GM11168 (cell line): Measurements from ENCODE around the gene IL17RC.
"Not testable (repeated sequence)": the region's sequence is repeated elsewhere in the genome, so short reads cannot be mapped to it uniquely, and the experiment has no call there.

Experiments
- in situ Hi-C: fragments of 300-500 bp; cut with MboI; formaldehyde crosslinking; loops from one replicate; pipeline ENCODE4 v1.12.0; 2022; ENCODE audit warnings: low sequenced_read_pairs; ENCODE audit not compliant: unreplicated experiment

IL17RC gene

DNA sequence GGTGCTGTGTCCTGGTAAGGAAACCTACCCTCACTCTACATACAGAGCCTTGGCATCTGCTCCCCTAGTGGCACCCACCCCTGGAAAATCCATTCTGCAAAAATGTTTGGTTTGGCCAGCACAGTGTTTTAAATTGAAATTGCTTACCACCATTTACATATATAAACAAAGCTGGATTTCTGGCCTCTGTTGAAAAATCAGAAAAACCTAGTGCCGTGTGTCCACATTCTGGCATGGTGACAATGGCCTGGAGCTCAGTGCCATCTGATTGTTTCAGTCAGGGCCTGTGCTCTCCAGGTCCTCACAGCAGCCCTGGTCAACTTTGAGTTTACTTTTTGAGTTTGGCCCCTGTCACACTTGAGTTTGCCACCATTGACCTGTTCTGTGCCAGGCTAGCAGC, 2.9 kb upstream of the IL17RC start:
- in situ Hi-C loops, result no loop called here

DNA sequence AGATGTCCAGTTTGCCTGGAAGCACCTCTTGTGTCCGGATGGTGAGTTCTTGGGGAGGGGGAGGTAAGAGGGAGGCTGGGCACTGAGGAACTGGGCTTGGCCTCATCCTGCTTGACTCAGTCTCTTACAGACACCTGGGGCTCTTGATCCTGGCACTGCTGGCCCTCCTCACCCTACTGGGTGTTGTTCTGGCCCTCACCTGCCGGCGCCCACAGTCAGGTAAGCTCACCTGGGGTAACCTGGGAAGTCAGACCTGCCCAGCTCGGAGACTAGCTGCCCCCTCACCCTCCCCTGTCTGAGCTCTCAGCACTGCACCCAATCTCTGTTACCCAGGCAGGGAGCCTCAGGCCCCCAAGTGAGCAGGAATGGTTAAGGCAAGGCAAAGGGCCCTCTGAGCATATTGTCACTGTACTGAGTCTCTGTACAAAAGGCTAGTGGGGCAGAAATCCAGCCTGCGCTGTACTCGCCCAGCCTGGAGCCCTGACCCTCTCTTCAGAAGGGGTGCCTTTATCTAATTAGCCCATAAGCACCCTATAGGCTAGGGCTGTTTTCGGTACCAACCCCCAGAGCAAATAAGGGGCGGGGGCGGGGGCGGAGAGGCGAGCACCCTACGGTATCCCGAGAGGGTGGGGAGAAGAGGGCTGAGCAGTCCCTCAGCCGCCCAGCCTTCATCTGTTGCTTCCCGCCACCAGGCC, 2.2 kb upstream of the IL17RC start:
- in situ Hi-C loops, result no loop called here

DNA sequence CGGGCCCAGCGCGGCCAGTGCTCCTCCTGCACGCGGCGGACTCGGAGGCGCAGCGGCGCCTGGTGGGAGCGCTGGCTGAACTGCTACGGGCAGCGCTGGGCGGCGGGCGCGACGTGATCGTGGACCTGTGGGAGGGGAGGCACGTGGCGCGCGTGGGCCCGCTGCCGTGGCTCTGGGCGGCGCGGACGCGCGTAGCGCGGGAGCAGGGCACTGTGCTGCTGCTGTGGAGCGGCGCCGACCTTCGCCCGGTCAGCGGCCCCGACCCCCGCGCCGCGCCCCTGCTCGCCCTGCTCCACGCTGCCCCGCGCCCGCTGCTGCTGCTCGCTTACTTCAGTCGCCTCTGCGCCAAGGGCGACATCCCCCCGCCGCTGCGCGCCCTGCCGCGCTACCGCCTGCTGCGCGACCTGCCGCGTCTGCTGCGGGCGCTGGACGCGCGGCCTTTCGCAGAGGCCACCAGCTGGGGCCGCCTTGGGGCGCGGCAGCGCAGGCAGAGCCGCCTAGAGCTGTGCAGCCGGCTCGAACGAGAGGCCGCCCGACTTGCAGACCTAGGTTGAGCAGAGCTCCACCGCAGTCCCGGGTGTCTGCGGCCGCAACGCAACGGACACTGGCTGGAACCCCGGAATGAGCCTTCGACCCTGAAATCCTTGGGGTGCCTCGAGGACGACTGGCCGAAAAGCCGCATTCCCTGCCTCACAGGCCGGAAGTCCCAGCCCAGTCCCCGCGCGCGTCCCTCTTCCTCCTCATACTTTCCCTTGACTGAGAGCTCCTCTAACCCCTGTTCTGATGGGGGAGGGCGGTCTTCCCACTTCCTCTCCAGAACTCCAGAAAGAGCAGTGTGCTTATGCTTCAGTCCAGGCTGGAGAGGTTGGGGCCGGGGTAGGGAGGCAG, 1.4 kb upstream of the IL17RC start:
- in situ Hi-C loops, result no loop called here

DNA sequence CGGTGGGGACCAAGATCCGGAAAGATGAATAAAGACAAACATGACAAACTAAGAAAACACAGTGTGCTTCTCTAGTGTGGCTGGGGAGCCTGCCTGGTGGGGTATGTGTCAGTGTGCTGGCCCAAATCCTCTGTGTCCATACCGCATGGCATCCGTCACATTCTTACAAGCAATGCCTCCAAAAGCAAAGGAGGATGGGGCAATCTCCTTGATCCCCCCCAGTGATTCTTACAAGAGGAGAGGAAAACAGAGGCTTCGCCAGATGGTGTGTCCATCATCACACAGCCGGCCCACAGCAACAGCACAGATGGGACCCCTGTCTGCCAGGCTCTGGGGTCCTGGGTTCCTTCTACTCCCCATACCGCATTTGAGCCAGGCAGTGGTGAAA, 558 bp upstream of the IL17RC start:
- in situ Hi-C loops, result no loop called here

DNA sequence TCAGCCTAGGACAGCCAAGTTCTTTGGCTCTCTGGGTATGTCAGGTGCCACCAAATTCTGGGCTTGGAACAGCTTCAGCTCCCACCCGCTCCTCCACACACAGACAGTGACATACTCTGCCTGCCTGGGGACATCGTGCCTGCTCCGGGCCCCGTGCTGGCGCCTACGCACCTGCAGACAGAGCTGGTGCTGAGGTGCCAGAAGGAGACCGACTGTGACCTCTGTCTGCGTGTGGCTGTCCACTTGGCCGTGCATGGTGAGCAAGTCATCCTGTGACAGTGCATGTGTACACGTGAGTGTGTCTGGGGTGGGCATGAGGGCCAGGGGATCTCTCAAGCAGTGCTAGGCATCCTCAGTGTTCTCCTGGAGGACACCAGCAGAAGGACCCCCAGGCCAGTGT, 922 bp downstream of the IL17RC start:
- in situ Hi-C loops, result no loop called here

DNA sequence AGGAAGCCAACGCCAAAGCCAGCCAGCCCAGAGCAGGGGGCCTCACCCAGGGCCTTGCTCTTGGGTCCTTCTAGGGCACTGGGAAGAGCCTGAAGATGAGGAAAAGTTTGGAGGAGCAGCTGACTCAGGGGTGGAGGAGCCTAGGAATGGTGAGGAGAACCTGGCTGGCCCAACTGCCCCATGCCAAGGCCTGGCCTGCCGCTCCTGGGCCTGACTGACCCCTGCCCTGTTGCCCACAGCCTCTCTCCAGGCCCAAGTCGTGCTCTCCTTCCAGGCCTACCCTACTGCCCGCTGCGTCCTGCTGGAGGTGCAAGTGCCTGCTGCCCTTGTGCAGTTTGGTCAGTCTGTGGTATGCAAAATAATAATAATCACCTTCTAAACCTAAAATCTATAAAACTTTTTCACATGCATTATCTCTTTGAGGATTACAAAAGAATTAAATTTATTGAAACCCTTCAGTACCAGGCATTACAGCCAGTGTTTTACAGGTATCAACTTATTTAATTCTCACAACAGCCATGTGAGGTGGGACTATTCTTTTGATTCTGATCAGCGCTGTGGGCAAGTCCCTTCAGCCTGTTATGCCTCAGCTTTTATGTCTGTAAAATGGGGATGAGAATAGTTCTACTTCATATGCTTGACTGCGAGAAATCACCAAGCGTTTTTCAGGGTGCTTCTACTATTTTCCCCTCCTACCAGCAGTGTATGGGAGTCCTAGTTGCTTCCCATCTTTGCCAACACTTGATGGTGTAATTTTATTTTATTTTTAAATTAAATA, 1.6 kb downstream of the IL17RC start:
- in situ Hi-C loops, result no loop called here

DNA sequence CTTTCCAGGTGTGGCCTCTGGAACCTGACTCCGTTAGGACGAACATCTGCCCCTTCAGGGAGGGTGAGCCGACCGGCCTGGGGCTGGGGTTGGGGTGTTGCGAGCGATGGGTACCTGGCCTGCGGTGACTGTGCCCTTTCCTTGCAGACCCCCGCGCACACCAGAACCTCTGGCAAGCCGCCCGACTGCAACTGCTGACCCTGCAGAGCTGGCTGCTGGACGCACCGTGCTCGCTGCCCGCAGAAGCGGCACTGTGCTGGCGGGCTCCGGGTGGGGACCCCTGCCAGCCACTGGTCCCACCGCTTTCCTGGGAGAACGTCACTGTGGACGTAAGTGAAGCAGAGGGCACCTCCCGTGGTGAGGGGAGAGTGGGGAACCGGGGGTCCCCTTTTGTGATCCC, 11.3 kb downstream of the IL17RC start:
- in situ Hi-C loops, result no loop called here

DNA sequence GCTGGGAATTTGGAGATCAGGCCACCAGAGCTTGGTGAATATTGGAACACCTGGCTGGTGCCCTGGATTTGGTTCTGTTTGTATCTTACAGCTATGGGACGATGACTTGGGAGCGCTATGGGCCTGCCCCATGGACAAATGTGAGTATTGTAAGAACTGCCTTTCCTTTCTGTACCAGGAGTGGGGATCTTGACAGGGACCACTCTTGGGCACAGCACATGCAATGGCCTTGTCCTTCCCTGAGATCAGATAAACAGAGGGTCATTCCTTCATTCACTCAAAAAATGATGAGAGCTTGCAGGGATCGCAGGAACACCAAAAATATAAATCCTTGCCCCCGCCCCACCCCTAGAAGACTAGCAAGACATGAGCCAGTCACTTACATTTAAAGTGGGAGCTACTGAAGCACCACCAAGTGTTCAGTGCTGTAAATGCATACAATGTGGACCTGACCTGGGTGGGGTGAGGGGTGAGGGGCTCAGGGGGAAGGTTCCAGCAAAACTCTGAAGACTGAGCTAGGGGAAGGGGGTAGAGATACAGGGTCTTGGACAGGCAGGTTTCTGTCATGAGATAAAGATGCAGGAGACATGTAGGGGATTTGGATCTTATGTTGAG, 14.0 kb downstream of the IL17RC start:
- in situ Hi-C loops, result no loop called here

DNA sequence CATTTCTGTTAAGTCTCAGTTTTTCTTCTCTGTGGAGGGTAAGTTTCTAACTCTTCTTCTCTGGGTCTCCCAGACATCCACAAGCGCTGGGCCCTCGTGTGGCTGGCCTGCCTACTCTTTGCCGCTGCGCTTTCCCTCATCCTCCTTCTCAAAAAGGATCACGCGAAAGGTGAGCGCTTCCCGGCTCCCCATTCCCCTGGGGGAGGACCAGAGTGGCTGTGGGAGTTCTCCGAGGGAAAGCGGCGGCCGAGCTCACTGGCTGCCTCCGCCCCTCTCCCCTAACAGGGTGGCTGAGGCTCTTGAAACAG, 15.6 kb downstream of the IL17RC start:
- in situ Hi-C loops, result no loop called here

DNA sequence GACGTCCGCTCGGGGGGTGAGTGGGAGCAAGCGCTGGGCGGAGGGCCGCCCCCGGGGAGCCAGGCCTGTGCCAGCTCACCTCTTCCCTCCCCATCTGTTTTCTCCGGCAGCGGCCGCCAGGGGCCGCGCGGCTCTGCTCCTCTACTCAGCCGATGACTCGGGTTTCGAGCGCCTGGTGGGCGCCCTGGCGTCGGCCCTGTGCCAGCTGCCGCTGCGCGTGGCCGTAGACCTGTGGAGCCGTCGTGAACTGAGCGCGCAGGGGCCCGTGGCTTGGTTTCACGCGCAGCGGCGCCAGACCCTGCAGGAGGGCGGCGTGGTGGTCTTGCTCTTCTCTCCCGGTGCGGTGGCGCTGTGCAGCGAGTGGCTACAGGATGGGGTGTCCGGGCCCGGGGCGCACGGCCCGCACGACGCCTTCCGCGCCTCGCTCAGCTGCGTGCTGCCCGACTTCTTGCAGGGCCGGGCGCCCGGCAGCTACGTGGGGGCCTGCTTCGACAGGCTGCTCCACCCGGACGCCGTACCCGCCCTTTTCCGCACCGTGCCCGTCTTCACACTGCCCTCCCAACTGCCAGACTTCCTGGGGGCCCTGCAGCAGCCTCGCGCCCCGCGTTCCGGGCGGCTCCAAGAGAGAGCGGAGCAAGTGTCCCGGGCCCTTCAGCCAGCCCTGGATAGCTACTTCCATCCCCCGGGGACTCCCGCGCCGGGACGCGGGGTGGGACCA, 16.1 kb downstream of the IL17RC start:
- in situ Hi-C loops, result no loop called here

DNA sequence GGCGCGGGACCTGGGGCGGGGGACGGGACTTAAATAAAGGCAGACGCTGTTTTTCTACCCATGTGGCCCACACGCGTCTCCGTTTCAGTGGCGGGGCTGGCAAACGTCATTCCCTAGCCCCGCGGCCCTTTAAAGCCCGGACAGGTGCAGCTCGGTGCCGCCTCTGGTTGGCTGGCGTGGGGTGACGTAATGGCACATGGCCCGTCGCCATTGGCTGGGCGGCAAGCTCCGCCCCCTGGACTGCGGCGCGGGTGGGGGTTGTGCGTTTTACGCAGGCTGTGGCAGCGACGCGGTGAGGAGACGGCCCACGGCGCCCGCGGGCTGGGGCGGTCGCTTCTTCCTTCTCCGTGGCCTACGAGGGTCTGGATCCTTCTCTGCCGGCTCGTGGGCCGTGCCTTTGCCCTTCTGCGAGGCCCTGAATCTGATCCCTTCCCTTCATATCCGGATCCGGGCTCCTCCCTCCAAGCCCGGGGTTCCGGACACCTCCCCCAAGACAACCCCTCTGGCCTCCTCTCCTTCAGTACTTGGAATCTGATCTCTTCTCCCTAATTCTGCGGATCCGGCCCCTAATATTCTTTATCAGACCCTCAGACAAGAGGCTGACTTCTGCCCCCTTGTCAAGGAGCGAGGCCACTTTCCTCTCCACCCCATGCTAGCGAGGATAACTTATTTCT, 16.8 kb downstream of the IL17RC start, which contains the start of gene CRELD1:
Gene CRELD1, plus strand, starts transcription at position 274 of the 674 bp plus-strand sequence. CDS start 605 bp downstream, outside the sequence.
- in situ Hi-C loops, result no loop called here

DNA sequence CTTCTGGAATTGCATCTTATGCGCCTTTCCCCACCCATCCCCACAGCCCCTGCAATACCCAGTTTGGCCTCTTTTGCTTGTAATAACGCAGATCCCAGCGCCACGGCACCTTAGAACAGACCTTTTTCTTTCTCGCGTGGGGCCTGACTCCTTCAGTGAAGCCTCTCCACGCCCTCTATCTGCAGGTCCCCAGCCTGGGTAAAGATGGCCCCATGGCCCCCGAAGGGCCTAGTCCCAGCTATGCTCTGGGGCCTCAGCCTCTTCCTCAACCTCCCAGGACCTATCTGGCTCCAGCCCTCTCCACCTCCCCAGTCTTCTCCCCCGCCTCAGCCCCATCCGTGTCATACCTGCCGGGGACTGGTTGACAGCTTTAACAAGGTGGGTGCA, 17.3 kb downstream of the IL17RC start:
- in situ Hi-C loops, result no loop called here

DNA sequence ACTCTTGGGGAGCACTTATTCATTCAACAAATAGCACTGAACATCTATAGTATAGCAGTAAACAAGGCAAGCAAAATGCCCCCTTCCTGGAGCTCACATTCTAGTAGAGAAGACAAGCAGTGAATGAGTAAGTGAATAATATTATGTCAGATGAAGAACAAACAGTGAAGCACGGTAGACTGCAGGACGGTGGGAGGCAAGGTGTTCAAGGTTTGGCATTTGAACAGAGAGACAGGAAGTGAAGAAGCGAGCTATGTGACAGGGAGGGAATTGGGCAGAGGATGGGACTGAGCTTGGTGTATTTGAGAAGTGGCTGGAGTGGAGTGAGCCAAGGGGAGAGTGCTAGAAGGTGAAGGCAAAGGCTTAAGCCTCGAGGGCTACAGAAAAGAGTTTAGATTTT, 18.1 kb downstream of the IL17RC start:
- in situ Hi-C loops, result no loop called here

DNA sequence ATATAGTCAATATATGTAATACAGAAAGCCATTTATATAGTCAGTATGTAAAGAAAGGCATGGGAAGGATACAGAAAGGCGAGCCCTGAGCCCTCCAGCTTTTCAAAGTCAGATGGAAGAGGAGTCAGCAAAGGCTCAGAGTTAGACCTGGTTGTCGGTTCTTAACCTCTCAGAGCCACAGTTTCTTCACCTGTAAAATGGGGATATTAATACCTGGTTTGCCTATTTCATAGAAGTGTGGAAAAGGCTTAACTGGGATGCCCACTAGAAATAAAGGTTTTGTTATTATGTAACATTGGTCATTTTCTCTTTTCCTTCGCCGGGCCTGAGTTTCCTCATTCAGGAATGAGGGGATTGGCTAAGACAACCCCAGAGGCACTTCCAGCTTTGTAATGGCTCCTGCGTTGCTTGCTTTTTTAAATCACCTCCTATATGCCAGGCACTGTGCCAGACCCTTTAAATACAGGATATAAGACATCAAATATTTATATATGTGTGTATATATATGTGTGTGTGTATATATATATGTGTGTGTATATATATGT, 19.1 kb downstream of the IL17RC start:
- in situ Hi-C loops, result no loop called here

DNA sequence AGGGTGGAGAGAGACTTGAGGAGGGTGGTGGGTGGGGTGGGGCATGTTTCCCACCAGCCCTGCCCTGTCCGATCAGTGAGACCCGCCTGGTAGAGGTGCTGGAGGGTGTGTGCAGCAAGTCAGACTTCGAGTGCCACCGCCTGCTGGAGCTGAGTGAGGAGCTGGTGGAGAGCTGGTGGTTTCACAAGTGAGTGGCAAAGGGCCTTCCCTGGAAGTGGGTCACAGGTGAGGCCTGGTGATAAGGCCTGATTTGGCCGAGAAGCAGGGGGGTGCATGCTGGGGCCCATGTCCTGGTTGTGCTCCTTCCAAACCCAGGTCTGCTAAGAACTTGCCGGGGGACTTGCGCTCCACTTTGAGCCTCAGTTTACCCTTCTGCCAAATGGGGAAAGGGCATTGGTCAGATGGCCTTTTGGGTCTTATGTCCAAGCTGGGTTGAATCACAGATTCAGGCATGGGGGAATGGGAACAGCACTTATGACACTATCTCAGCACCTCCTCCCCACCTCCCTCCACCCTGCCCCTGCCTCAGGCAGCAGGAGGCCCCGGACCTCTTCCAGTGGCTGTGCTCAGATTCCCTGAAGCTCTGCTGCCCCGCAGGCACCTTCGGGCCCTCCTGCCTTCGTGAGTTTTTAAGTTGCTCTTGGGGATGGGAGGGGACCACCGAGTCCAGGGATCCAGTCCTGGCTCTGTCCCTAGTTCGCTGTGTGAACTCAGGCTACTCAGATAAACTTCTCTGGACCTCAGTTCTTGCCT, 20.8 kb downstream of the IL17RC start:
- in situ Hi-C loops, result no loop called here

DNA sequence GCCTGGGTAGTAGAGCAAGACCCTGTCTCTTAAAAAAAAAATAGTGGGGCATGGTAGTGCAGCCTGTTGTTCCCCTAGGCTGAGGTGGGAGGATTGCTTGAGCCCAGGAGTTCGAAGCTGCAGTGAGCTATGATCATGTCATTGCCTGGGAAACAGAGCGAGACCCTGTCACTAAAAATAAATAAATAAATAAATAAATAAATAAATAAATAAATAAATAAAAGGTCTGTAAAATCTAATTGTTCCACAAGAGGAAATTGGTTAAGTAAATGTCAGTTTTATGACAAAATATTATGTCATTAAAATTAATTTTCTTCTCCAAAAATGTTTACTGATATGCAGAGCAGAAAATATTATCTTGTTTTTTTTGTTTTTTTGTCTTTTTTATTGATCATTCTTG, 22.1 kb downstream of the IL17RC start:
- in situ Hi-C loops, result no loop called here

DNA sequence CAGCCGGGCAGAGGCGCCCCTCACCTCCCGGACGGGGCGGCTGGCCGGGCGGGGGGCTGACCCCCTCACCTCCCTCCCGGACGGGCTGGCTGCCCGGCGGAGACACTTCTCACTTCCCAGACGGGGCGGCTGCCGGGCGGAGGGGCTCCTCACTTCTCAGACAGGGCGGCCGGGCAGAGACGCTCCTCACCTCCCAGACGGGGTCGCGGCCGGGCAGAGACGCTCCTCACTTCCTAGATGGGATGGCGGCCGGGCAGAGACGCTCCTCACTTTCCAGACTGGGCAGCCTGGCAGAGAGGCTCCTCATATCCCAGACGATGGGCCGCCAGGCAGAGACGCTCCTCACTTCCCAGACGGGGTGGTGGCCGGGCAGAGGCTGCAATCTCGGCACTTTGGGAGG, 23.0 kb downstream of the IL17RC start:
- in situ Hi-C loops, result not testable (repeated sequence)

DNA sequence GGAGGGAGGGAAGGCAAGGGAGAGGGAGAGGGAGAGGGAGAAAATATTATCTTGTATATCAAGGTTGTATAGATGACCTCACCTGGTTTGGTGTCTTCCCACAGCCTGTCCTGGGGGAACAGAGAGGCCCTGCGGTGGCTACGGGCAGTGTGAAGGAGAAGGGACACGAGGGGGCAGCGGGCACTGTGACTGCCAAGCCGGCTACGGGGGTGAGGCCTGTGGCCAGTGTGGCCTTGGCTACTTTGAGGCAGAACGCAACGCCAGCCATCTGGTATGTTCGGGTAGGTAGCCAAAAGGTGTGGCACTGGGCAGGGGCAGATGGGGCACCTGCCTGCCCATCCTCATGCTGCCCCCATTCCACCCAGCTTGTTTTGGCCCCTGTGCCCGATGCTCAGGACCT, 23.8 kb downstream of the IL17RC start:
- in situ Hi-C loops, result no loop called here

DNA sequence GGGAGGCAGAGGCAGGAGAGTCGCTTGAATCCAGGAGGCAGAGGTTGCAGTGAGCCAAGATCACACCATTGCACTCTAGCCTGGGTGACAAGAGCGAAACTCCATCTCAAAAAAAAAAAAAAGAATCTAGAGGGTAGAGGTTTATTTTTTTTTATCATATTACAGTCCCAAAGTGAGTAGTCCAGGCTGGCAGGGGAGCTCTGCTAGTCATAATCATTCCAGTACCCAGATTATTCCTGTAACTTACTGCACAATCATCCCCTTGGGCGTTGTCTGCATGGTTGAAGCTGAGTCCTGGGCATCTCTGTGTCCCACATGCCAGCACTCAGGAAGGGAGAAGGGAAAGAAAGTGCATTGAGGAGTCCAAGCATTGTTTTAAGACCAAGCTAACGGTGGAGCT, 25.3 kb downstream of the IL17RC start:
- in situ Hi-C loops, result no loop called here
